ENCODE measurements around the gene TIGAR.

TIGAR gene

DNA sequence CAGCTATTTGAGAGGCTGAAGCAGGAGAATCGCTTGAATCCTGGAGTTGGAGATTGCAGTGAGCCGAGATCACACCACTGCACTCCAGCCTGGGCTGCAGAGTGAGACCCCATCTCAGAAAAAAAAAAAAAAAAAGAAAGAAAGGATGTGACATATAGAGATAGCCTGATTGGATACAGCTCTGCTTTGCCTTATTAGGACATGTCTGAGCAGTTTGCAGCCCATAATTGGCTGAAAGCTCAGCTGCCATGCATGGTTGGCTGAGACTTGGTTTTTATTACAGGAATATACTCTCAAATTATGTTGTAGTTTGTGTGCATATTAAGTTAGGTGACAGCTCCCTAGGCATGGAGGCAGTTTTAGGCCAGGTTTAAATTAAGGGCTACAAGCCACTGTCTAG, 6.3 kb downstream of the TIGAR start:
- H3K27me3 ChIP-seq (ENCODE audit: control insufficient read depth in 2 of 2, insufficient read depth in 2 of 2, low read length in 2 of 2), result no peaks in the 10 kb centered on the region
- no peaks in the 10 kb centered on the region for H3K9me3 ChIP-seq (ENCODE audit: control insufficient read depth in 2 of 2, low read length in 2 of 2)
- H3K27ac ChIP-seq (ENCODE audit: low read depth in 2 of 2, low read length in 2 of 2), result no peak overlapping the region
- H3K4me3 ChIP-seq (ENCODE audit: low read length in 2 of 2), result no peak overlapping the region
- no peaks in the 10 kb centered on the region for H3K36me3 ChIP-seq (ENCODE audit: control insufficient read depth in 2 of 2, insufficient read depth in 2 of 2, low read length in 2 of 2)
- no peak overlapping the region for H3K9ac ChIP-seq (ENCODE audit: low read depth in 1 of 2, low read length in 2 of 2)
- peaks cover 2 to 16% of the 10 kb centered on the region in 2 donors for H3K4me1 ChIP-seq (ENCODE audit: control insufficient read depth in 2 of 2, insufficient read depth in 2 of 2, low read length in 2 of 2)

DNA sequence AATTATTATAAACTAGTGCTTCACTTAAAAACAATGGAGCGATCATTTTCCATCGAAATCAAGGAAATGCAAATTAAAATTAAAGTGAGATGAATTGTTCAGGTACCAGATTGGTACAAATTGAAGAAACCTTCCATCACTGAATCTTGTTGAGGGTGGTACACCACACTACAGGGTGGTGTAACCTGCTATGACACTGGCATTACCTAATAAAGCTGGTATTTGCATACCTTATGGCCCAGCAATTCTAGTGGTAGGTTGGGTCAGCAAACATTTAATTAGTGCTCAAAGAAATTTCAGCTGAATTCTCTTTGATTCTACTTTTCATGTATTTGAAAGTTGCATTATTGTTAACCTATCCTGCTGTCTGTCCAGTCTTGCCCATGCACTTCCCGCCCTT, 9.2 kb downstream of the TIGAR start:
- Histone ChIP-seq H3K36me3 (ENCODE audit: control insufficient read depth in 2 of 2, insufficient read depth in 2 of 2, low read length in 2 of 2) (peaks cover 0 to 6% of the 10 kb centered on the region in 2 donors), H3K4me3 (ENCODE audit: low read length in 2 of 2) (no peak overlapping the region), H3K9me3 (ENCODE audit: control insufficient read depth in 2 of 2, low read length in 2 of 2) (no peaks in the 10 kb centered on the region), H3K9ac (ENCODE audit: low read depth in 1 of 2, low read length in 2 of 2) (no peak overlapping the region), H3K27ac (ENCODE audit: low read depth in 2 of 2, low read length in 2 of 2) (no peak overlapping the region), H3K27me3 (ENCODE audit: control insufficient read depth in 2 of 2, insufficient read depth in 2 of 2, low read length in 2 of 2) (no peaks in the 10 kb centered on the region), H3K4me1 (ENCODE audit: control insufficient read depth in 2 of 2, insufficient read depth in 2 of 2, low read length in 2 of 2) (peaks cover 0 to 8% of the 10 kb centered on the region in 2 donors)

- Histone ChIP-seq H3K9me3 (ENCODE audit: control insufficient read depth in 2 of 2, low read length in 2 of 2) (no peaks in the 10 kb centered on the region), H3K27ac (ENCODE audit: low read depth in 2 of 2, low read length in 2 of 2) (no peak overlapping the region), H3K9ac (ENCODE audit: low read depth in 1 of 2, low read length in 2 of 2) (no peak overlapping the region), H3K4me1 (ENCODE audit: control insufficient read depth in 2 of 2, insufficient read depth in 2 of 2, low read length in 2 of 2) (peaks cover 0 to 8% of the 10 kb centered on the region in 2 donors), H3K36me3 (ENCODE audit: control insufficient read depth in 2 of 2, insufficient read depth in 2 of 2, low read length in 2 of 2) (peaks cover 0 to 11% of the 10 kb centered on the region in 2 donors), H3K27me3 (ENCODE audit: control insufficient read depth in 2 of 2, insufficient read depth in 2 of 2, low read length in 2 of 2) (no peaks in the 10 kb centered on the region), H3K4me3 (ENCODE audit: low read length in 2 of 2) (no peak overlapping the region)
These were observed 10.2 kb downstream of the TIGAR start for GRCh38 chr12:4331221-4331620.

- H3K27ac ChIP-seq (ENCODE audit: low read depth in 2 of 2, low read length in 2 of 2), result peak overlapping the region in 1 of 2 donors; percentile 26
- peaks cover under 1 to 11% of the 10 kb centered on the region in 2 donors for H3K36me3 ChIP-seq (ENCODE audit: control insufficient read depth in 2 of 2, insufficient read depth in 2 of 2, low read length in 2 of 2)
- H3K4me1 ChIP-seq (ENCODE audit: control insufficient read depth in 2 of 2, insufficient read depth in 2 of 2, low read length in 2 of 2), result peaks cover 0 to 8% of the 10 kb centered on the region in 2 donors
- H3K4me3 ChIP-seq (ENCODE audit: low read length in 2 of 2), result no peak overlapping the region
- H3K9me3 ChIP-seq (ENCODE audit: control insufficient read depth in 2 of 2, low read length in 2 of 2), result no peaks in the 10 kb centered on the region
- H3K27me3 ChIP-seq (ENCODE audit: control insufficient read depth in 2 of 2, insufficient read depth in 2 of 2, low read length in 2 of 2), result no peaks in the 10 kb centered on the region
- no peak overlapping the region for H3K9ac ChIP-seq (ENCODE audit: low read depth in 1 of 2, low read length in 2 of 2)
These were observed 10.8 kb downstream of the TIGAR start for GRCh38 chr12:4331842-4332241.

GRCh38 chr12:4346931-4347330, 25.9 kb downstream of the TIGAR start:
- H3K27me3 ChIP-seq (ENCODE audit: control insufficient read depth in 2 of 2, insufficient read depth in 2 of 2, low read length in 2 of 2), result no peaks in the 10 kb centered on the region
- no peaks in the 10 kb centered on the region for H3K9me3 ChIP-seq (ENCODE audit: control insufficient read depth in 2 of 2, low read length in 2 of 2)
- H3K4me3 ChIP-seq (ENCODE audit: low read length in 2 of 2), result no peak overlapping the region
- no peak overlapping the region for H3K9ac ChIP-seq (ENCODE audit: low read depth in 1 of 2, low read length in 2 of 2)
- no peaks in the 10 kb centered on the region for H3K4me1 ChIP-seq (ENCODE audit: control insufficient read depth in 2 of 2, insufficient read depth in 2 of 2, low read length in 2 of 2)
- H3K27ac ChIP-seq (ENCODE audit: low read depth in 2 of 2, low read length in 2 of 2), result no peak overlapping the region
- peaks cover 5 to 7% of the 10 kb centered on the region in 2 donors for H3K36me3 ChIP-seq (ENCODE audit: control insufficient read depth in 2 of 2, insufficient read depth in 2 of 2, low read length in 2 of 2)

- no peaks in the 10 kb centered on the region for H3K27me3 ChIP-seq (ENCODE audit: control insufficient read depth in 2 of 2, insufficient read depth in 2 of 2, low read length in 2 of 2)
- H3K4me3 ChIP-seq (ENCODE audit: low read length in 2 of 2), result no peak overlapping the region
- no peak overlapping the region for H3K9ac ChIP-seq (ENCODE audit: low read depth in 1 of 2, low read length in 2 of 2)
- H3K9me3 ChIP-seq (ENCODE audit: control insufficient read depth in 2 of 2, low read length in 2 of 2), result no peaks in the 10 kb centered on the region
- H3K4me1 ChIP-seq (ENCODE audit: control insufficient read depth in 2 of 2, insufficient read depth in 2 of 2, low read length in 2 of 2), result no peaks in the 10 kb centered on the region
- no peak overlapping the region for H3K27ac ChIP-seq (ENCODE audit: low read depth in 2 of 2, low read length in 2 of 2)
- H3K36me3 ChIP-seq (ENCODE audit: control insufficient read depth in 2 of 2, insufficient read depth in 2 of 2, low read length in 2 of 2), result peaks cover 17 to 18% of the 10 kb centered on the region in 2 donors
These were observed 32.8 kb downstream of the TIGAR start for GRCh38 chr12:4353785-4354208.

DNA sequence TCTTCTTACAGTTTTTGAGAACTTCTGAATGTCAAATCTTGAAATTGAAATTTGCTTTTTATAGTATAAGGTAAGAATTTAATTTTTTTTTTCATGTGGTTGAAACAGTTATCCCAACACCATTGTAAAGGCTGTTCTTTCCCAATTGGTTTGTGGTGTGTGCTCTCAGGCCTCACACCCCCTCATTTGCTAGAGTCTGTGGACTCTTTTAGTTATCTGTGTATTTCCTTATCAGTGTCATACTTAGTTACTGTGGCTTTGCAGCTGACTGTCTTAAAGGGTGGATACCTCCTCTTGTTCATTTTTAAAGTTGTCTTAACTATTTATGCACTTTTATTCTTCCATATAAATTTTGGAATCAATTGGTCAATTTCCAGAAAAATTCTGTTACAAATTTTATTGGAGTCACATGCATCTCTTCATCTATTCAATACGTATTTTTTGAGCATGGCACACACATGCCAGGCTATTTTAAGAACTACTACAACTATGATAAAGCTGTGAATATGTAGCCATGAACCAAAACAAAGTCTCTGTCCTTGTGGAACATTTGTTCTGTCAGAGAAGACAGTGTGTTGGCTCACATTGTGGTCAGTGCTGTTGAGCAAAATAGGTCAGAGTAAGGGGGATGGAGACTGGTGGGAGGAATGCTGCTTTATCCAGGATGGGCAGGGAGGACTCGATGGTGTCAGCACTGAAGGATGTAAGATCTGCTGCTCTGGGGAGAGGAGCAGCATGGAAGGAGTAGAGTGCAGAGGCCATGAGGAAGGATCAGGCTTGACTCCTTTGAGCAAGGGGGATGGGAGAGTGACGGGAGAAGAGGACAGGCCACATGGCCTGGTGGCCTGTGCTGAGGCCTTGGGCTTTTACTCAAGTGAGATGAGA, 34.4 kb downstream of the TIGAR start:
- H3K4me3 ChIP-seq (ENCODE audit: low read length in 2 of 2), result no peak overlapping the region
- no peaks in the 10 kb centered on the region for H3K27me3 ChIP-seq (ENCODE audit: control insufficient read depth in 2 of 2, insufficient read depth in 2 of 2, low read length in 2 of 2)
- H3K27ac ChIP-seq (ENCODE audit: low read depth in 2 of 2, low read length in 2 of 2), result no peak overlapping the region
- no peaks in the 10 kb centered on the region for H3K9me3 ChIP-seq (ENCODE audit: control insufficient read depth in 2 of 2, low read length in 2 of 2)
- no peaks in the 10 kb centered on the region for H3K4me1 ChIP-seq (ENCODE audit: control insufficient read depth in 2 of 2, insufficient read depth in 2 of 2, low read length in 2 of 2)
- H3K36me3 ChIP-seq (ENCODE audit: control insufficient read depth in 2 of 2, insufficient read depth in 2 of 2, low read length in 2 of 2), result peaks cover 15 to 17% of the 10 kb centered on the region in 2 donors
- H3K9ac ChIP-seq (ENCODE audit: low read depth in 1 of 2, low read length in 2 of 2), result no peak overlapping the region

DNA sequence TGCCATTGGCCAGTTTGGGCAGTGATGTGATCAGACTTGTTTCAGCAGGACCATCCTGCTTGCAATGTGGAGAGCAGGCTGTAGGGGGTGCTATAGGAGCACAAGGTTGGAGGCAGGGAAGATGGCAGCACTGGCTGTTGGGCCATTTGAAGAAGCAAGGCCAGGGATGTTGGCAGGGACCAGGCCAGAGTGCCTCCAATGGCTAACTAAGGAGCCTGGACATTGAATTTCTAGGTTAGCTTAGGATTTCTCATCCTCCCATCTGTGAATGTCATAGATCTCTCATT, 35.0 kb downstream of the TIGAR start:
- Histone ChIP-seq H3K27me3 (ENCODE audit: control insufficient read depth in 2 of 2, insufficient read depth in 2 of 2, low read length in 2 of 2) (no peaks in the 10 kb centered on the region), H3K27ac (ENCODE audit: low read depth in 2 of 2, low read length in 2 of 2) (no peak overlapping the region), H3K4me3 (ENCODE audit: low read length in 2 of 2) (no peak overlapping the region), H3K9me3 (ENCODE audit: control insufficient read depth in 2 of 2, low read length in 2 of 2) (no peaks in the 10 kb centered on the region), H3K36me3 (ENCODE audit: control insufficient read depth in 2 of 2, insufficient read depth in 2 of 2, low read length in 2 of 2) (peaks cover 15 to 17% of the 10 kb centered on the region in 2 donors), H3K9ac (ENCODE audit: low read depth in 1 of 2, low read length in 2 of 2) (no peak overlapping the region), H3K4me1 (ENCODE audit: control insufficient read depth in 2 of 2, insufficient read depth in 2 of 2, low read length in 2 of 2) (no peaks in the 10 kb centered on the region)

GRCh38 chr12:4366090-4366489, 45.1 kb downstream of the TIGAR start:
- Histone ChIP-seq H3K9ac (ENCODE audit: low read depth in 1 of 2, low read length in 2 of 2) (no peak overlapping the region), H3K36me3 (ENCODE audit: control insufficient read depth in 2 of 2, insufficient read depth in 2 of 2, low read length in 2 of 2) (no peaks in the 10 kb centered on the region), H3K9me3 (ENCODE audit: control insufficient read depth in 2 of 2, low read length in 2 of 2) (no peaks in the 10 kb centered on the region), H3K4me3 (ENCODE audit: low read length in 2 of 2) (no peak overlapping the region), H3K27ac (ENCODE audit: low read depth in 2 of 2, low read length in 2 of 2) (no peak overlapping the region), H3K27me3 (ENCODE audit: control insufficient read depth in 2 of 2, insufficient read depth in 2 of 2, low read length in 2 of 2) (peaks cover 0 to 5% of the 10 kb centered on the region in 2 donors), H3K4me1 (ENCODE audit: control insufficient read depth in 2 of 2, insufficient read depth in 2 of 2, low read length in 2 of 2) (no peaks in the 10 kb centered on the region)

DNA sequence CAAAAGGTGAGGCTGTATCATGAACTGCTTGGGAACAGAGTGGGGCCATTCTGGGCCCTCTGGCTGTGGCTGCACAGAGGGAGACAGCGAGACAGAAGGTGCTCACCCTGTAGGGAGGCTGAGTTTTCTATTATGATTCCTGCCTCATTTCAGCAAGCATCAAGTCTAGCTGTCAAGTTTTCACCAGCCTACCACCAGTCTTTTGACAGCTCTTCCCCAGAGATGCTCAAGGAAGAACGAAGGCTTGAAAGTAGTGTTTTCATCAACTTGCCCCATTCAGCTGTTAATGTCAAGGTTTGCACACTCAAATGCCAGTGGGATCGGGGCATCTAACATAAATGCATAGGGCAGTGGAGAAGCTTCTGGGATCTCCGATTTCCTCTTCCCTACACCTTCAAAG, 48.5 kb downstream of the TIGAR start:
- Histone ChIP-seq H3K36me3 (ENCODE audit: control insufficient read depth in 2 of 2, insufficient read depth in 2 of 2, low read length in 2 of 2) (no peaks in the 10 kb centered on the region), H3K4me3 (ENCODE audit: low read length in 2 of 2) (no peak overlapping the region), H3K27ac (ENCODE audit: low read depth in 2 of 2, low read length in 2 of 2) (no peak overlapping the region), H3K9me3 (ENCODE audit: control insufficient read depth in 2 of 2, low read length in 2 of 2) (no peaks in the 10 kb centered on the region), H3K27me3 (ENCODE audit: control insufficient read depth in 2 of 2, insufficient read depth in 2 of 2, low read length in 2 of 2) (peaks cover 0 to 5% of the 10 kb centered on the region in 2 donors), H3K4me1 (ENCODE audit: control insufficient read depth in 2 of 2, insufficient read depth in 2 of 2, low read length in 2 of 2) (no peaks in the 10 kb centered on the region), H3K9ac (ENCODE audit: low read depth in 1 of 2, low read length in 2 of 2) (no peak overlapping the region)

All from mucosa of rectum (tissue), 2 donors.